Psoas muscle (tissue), 8 donors: ENCODE results near the gene C7orf57. TPM values are rescaled to one million over a fixed set of nuclear protein-coding genes. Genes with fewer than 3 reads are reported as not detected.
"Not testable (repeated sequence)": the region's sequence is repeated elsewhere in the genome, so short reads cannot be mapped to it uniquely, and the experiment has no call there.

Experiments used
- ATAC-seq, 4 donors: fragments of 200-7000 bp; cut with Tn5 transposase; one replicate each; pipeline ENCODE4 v1.9.1; 2020; ENCODE audit warnings: moderate library complexity in 3 of 4, mild to moderate bottlenecking in 2 of 4
- DNase-seq, 2 donors: peaks; one replicate each; pipeline ENCODE4 v3.0.0-alpha.2; 2020
- H3K27ac ChIP-seq: fragments of 200-600 bp; one replicate; pipeline ENCODE4 v1.8.0; 2022
- H3K27me3 ChIP-seq, 3 donors: fragments of 200-600 bp in 1 of 3; one replicate each; pipeline versions ENCODE4 v1.6.1 to v1.8.0; 2013 to 2022; ENCODE audit warnings: low read length in 2 of 3, mild to moderate bottlenecking in 2 of 3, moderate library complexity in 1 of 3; ENCODE audit not compliant: insufficient read depth in 3 of 3
- H3K36me3 ChIP-seq, 2 donors: fragments of 200-600 bp in 1 of 2; one replicate each; pipeline versions ENCODE4 v1.6.1 to v1.8.0; 2013 to 2022; ENCODE audit warnings: low read depth in 1 of 2, mild to moderate bottlenecking in 1 of 2, moderate library complexity in 1 of 2; ENCODE audit not compliant: insufficient read depth in 1 of 2
- H3K4me1 ChIP-seq: fragments of 200-600 bp; one replicate; pipeline ENCODE4 v1.8.0; 2022
- H3K4me3 ChIP-seq: fragments of 200-600 bp; one replicate; pipeline ENCODE4 v1.8.0; 2022; ENCODE audit warnings: mild to moderate bottlenecking
- H3K9me3 ChIP-seq: fragments of 200-600 bp; one replicate; pipeline ENCODE4 v1.8.0; 2022
- CTCF ChIP-seq: fragments of 200-600 bp; IDR thresholded peaks from one replicate; pipeline ENCODE4 v1.8.0; 2022; ENCODE audit warnings: antibody characterized with exemption
- WGBS, 3 donors: extraction: QIAGEN DNeasy Blood & Tissue Kit; methylation state at CpG; one replicate each; pipeline versions ENCODE4 v1.1.6 to v1.1.7; 2013; 5-methylcytosine and 5-hydroxymethylcytosine counted together
- intact Hi-C, 2 donors: fragments of 100-400 bp; cut with DNase I; formaldehyde crosslinking; loops; one replicate each; pipeline versions ENCODE4 v1.11.0 to v1.14.2; 2022
- polyA plus RNA-seq, 3 donors: library from polyadenylated mRNA; stranded (reverse); fragments of 200-250 nt; gene quantifications; one replicate each; pipeline ENCODE4 v1.2.3, GENCODE V29; 2013
- total RNA-seq, 4 donors: library from RNA; stranded (reverse); fragmentation: NEBNext Ultra II Directional in 2 of 4; extraction: Animal tissue kit (Norgen Biotek cat#: 25700) in 2 of 4; gene quantifications; one replicate each; pipeline versions ENCODE4 v1.2.1 to v1.2.4, GENCODE V29; 2021 to 2023
- donor health status: healthy with polysubstance abuse.
- donor health status: DM: no; HTN: no; CAD: no; lungs with moderate emphysema.
- donor health status: Bipolar disorder and iron deficiency.
- donor health status: healthy.
- donor health status: DM: yes; HTN: yes; CAD: no.
- donor health status: DM: no; HTN: no; CAD: no.
- donor health status: DM: no; HTN: no; CAD: no.
- donor health status: DM: yes; HTN: yes; CAD: no.

C7orf57 gene
- total and polyA plus RNA-seq, 7 donors = 0.01 to 0.06 TPM; not detected in 5

- TF ChIP-seq CTCF = no peak
- ATAC-seq = no peak
- intact Hi-C loops = no loop called here
- no peaks in the 10 kb centered on the region for H3K27me3 ChIP-seq
- no peaks in the 10 kb centered on the region for H3K4me1 ChIP-seq
- WGBS, 3 donors = 78 to 98% (median 92%) methylated on average over 2 of the region's 2 CpGs
- DNase-seq = no peak
- no peaks in the 10 kb centered on the region for H3K36me3 ChIP-seq
- H3K27ac ChIP-seq = no peak overlapping the region
- no peak overlapping the region for H3K4me3 ChIP-seq
- H3K9me3 ChIP-seq = peaks cover 10% of the 10 kb centered on the region
Observed at GRCh38 chr7:48067475-48067874, 32.1 kb downstream of the C7orf57 start.

GRCh38 chr7:48074204-48074654, 38.9 kb downstream of the C7orf57 start:
- intact Hi-C loops = no loop called here
- Histone ChIP-seq H3K4me1 (no peaks in the 10 kb centered on the region), H3K27ac (no peak overlapping the region), H3K9me3 (peaks cover 6% of the 10 kb centered on the region), H3K4me3 (no peak overlapping the region), H3K36me3 (no peaks in the 10 kb centered on the region), H3K27me3 (peaks cover 0 to 4% (median 0%) of the 10 kb centered on the region in 3 donors)
- no peak for TF ChIP-seq CTCF
- no peak for DNase-seq
- no peak for ATAC-seq

- H3K4me3 ChIP-seq = no peak overlapping the region
- intact Hi-C loops = no loop called here
- H3K27ac ChIP-seq = no peak overlapping the region
- H3K9me3 ChIP-seq = no peaks in the 10 kb centered on the region
- DNase-seq (no peak), ATAC-seq (no peak)
- H3K36me3 ChIP-seq = no peaks in the 10 kb centered on the region
- peaks cover 0 to 4% (median 0%) of the 10 kb centered on the region in 3 donors for H3K27me3 ChIP-seq
- TF ChIP-seq CTCF = no peak
- WGBS, 3 donors = 52 to 72% (median 70%) methylated on average over 1 of the region's 1 CpG
- no peaks in the 10 kb centered on the region for H3K4me1 ChIP-seq
Observed at GRCh38 chr7:48077423-48077822, 42.1 kb downstream of the C7orf57 start.

- H3K27ac ChIP-seq = no peak overlapping the region
- no peak for ATAC-seq
- 20 to 32% (median 29%) methylated on average over 2 of the region's 2 CpGs for WGBS, 3 donors
Observed at GRCh38 chr7:48078470-48078869, 43.1 kb downstream of the C7orf57 start.

GRCh38 chr7:48082378-48082777, 47.0 kb downstream of the C7orf57 start:
- DNase-seq, H3K4me1 ChIP-seq: not testable (repeated sequence)

More at GRCh38 chr7:48078470-48078869, 43.1 kb downstream of the C7orf57 start:
- Histone ChIP-seq H3K4me1 (no peaks in the 10 kb centered on the region), H3K27me3 (peaks cover 0 to 4% (median 0%) of the 10 kb centered on the region in 3 donors), H3K9me3 (no peaks in the 10 kb centered on the region), H3K4me3 (no peak overlapping the region), H3K36me3 (no peaks in the 10 kb centered on the region)
- no peak for DNase-seq
- no peak for TF ChIP-seq CTCF
- intact Hi-C loops = no loop called here

More at GRCh38 chr7:48082378-48082777, 47.0 kb downstream of the C7orf57 start:
- H3K27ac ChIP-seq, H3K9me3 ChIP-seq, H3K36me3 ChIP-seq, H3K27me3 ChIP-seq, H3K4me3 ChIP-seq, intact Hi-C loops, ATAC-seq: not testable (repeated sequence)
